Gastrocnemius medialis (tissue), 4 donors: ENCODE data around the gene THAP4. TPM values are rescaled to one million over a fixed set of nuclear protein-coding genes. Genes with fewer than 3 reads are reported as not detected.
A peak's percentile ranks its signal among the peaks of the same experiment; 100 is the strongest.

Experiments
- ATAC-seq, 2 donors: fragments of 150-250 bp; one replicate each; pipeline ENCODE4 v1.9.1; 2016
- DNase-seq, 2 donors: peaks; one replicate each; pipeline ENCODE4 v3.0.0-alpha.2; 2019
- H3K27ac ChIP-seq, 4 donors: fragments of 200-600 bp; sonication (generic); 1 replicate in 1 of 4; 2 replicates in 3 of 4; pipeline ENCODE4 v1.5.1; 2016 to 2018; ENCODE audit warnings: mild to moderate bottlenecking in 2 of 4, moderate library complexity in 1 of 4
- H3K27me3 ChIP-seq, 3 donors: fragments of 200-600 bp; sonication (generic) in 2 of 3; 1 replicate in 1 of 3; 2 replicates in 2 of 3; pipeline versions ENCODE4 v1.5.1 to v1.6.0; 2016 to 2019; ENCODE audit warnings: mild to moderate bottlenecking in 1 of 3, moderate library complexity in 1 of 3
- H3K36me3 ChIP-seq, 2 donors: fragments of 200-600 bp; sonication (generic) in 1 of 2; one replicate each; pipeline ENCODE4 v1.5.1; 2017 to 2018
- H3K4me1 ChIP-seq, 2 donors: fragments of 200-600 bp; sonication (generic) in 1 of 2; one replicate each; pipeline ENCODE4 v1.5.1; 2016 to 2017; ENCODE audit warnings: mild to moderate bottlenecking in 2 of 2
- H3K4me3 ChIP-seq, 4 donors: fragments of 200-600 bp; sonication (generic) in 3 of 4; 1 replicate in 1 of 4; 2 replicates in 3 of 4; pipeline ENCODE4 v1.5.1; 2016 to 2019; ENCODE audit warnings: mild to moderate bottlenecking in 2 of 4
- H3K9me3 ChIP-seq, 3 donors: fragments of 200-600 bp; sonication (generic) in 2 of 3; 1 replicate in 1 of 3; 2 replicates in 2 of 3; pipeline ENCODE4 v1.5.1; 2016 to 2019
- CTCF ChIP-seq, 5 experiments: fragments of 450-650 bp in 3 of 5; fragments of 200-600 bp in 2 of 5; sonication (generic) in 2 of 5; IDR thresholded peaks in 4 of 5; conservative IDR thresholded peaks in 1 of 5; 1 replicate in 4 of 5; 2 replicates in 1 of 5; pipeline ENCODE4 v1.5.1; 2016 to 2019; ENCODE audit warnings: antibody characterized with exemption in 5 of 5, mild to moderate bottlenecking in 3 of 5, moderate library complexity in 3 of 5
- POLR2A ChIP-seq, 2 donors: fragments of 450-650 bp; IDR thresholded peaks; one replicate each; pipeline ENCODE4 v1.6.1; 2017; ENCODE audit warnings: antibody characterized with exemption in 2 of 2, mild to moderate bottlenecking in 2 of 2, moderate library complexity in 2 of 2
- in situ Hi-C, 4 donors: fragments of 200-750 bp; cut with MboI; loops; one replicate each; pipeline versions ENCODE4 v1.15.0 to v1.8.0; 2017; ENCODE audit warnings: low sequenced_read_pairs in 4 of 4
- intact Hi-C: fragments of 100-400 bp; cut with DNase I; formaldehyde crosslinking; loops from one replicate; pipeline ENCODE4 v1.15.1; 2023; ENCODE audit warnings: low total_unique reads
- total RNA-seq, 4 donors: library from RNA; depleted of rRNA; stranded (reverse); fragments of >200 nt; gene quantifications; one replicate each; pipeline versions ENCODE4 v1.1.0 to v1.2.3, GENCODE V29; 2016

The THAP4 gene
- total RNA-seq, 4 donors from 2014 or later = 71.3 to 83.3 (median 79.9) TPM

- Histone ChIP-seq H3K4me3 (no peak overlapping the region), H3K27ac (no peak overlapping the region), H3K4me1 (peaks cover 0 to 7% of the 10 kb centered on the region in 2 donors), H3K27me3 (peaks cover 12 to 23% (median 23%) of the 10 kb centered on the region in 3 donors), H3K9me3 (no peaks in the 10 kb centered on the region), H3K36me3 (no peaks in the 10 kb centered on the region)
- TF ChIP-seq POLR2A (IDR thresholded peaks at IDR 0.05) (no peak), CTCF (IDR thresholded peaks at IDR 0.05 in 4 of 5, conservative IDR thresholded peaks at IDR 0.05 in 1 of 5) (no peak)
- ATAC-seq = no peak
- no peak for DNase-seq
- in situ Hi-C loops (no loop called here), intact Hi-C loops (no loop called here)
Observed at GRCh38 chr2:241562269-241562891, 74.6 kb downstream of the THAP4 start.

DNA sequence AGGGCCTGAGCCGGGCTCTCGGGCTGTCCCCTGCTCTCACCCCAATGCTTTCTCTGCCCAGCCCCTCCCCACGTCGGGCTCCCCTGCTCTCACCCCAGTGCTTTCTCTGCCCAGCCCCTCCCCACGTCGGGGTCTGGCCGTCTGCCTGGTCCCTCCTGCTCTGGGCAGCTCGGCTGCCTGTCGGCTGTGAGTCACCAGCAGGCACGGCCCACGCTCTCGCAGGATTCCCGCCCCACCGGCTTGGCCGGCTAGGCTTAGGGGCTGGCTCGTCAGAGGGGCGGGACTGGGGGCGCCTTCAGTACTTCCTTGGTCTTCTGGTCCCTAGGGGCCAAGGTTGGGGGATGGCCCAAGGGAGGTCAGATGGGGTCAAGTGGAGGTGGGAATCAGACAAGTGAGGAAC lies 75.1 kb downstream of the THAP4 start:
- no peaks in the 10 kb centered on the region for H3K9me3 ChIP-seq
- TF ChIP-seq POLR2A (IDR thresholded peaks at IDR 0.05) = no peak
- no peak for TF ChIP-seq CTCF (IDR thresholded peaks at IDR 0.05 in 4 of 5, conservative IDR thresholded peaks at IDR 0.05 in 1 of 5)
- peaks cover 13 to 28% (median 25%) of the 10 kb centered on the region in 3 donors for H3K27me3 ChIP-seq
- peaks cover 0 to 7% of the 10 kb centered on the region in 2 donors for H3K4me1 ChIP-seq
- in situ Hi-C loops = no loop called here
- intact Hi-C loops = no loop called here
- H3K27ac ChIP-seq = no peak overlapping the region
- no peak overlapping the region for H3K4me3 ChIP-seq
- DNase-seq (no peak), ATAC-seq (no peak)
- H3K36me3 ChIP-seq = no peaks in the 10 kb centered on the region

- ATAC-seq = no peak
- H3K4me3 ChIP-seq = no peak overlapping the region
- in situ Hi-C loops = no loop called here
Observed at GRCh38 chr2:241560883-241561474, 76.0 kb downstream of the THAP4 start.

DNA sequence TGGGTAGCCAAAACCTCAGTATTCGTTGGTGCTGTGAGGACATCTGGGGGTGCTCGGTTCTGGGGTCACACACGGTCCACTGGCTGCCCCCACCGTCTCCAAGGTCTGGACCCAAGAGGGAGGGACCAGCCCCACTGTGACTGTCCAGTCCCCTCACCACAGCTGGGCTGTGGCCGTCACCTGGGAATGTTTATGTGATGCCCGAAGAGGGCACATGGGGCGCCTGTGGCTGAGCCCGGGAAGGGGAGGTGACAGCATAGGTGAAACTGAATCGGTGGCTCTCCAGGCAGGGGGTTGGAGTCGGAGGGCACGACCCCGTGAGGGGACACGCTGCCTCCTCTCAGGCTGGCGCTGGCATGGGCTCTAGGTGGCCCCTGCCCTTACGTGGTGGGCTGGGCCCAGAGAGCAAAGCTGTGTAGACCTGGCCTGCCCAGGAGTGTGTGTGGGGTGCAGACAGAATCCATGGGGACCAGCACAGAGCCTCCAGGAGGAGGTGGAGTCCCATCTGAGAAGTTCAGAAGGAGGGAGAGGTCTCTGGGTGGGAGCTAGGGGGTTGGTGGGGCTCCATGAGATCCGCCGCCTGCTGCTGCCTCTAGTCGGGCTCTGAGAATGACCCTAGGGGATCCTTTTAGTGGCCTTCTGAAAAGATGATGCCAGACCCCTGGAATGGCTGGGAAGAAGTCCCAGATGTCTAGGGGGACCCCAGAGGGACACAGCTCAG lies 76.6 kb downstream of the THAP4 start:
- intact Hi-C loops (no loop called here), in situ Hi-C loops (no loop called here)
- Histone ChIP-seq H3K27ac (no peak overlapping the region), H3K4me3 (peak overlapping the region in 3 of 4 donors; percentile 6 to 68 (median 55)), H3K4me1 (peaks cover 0 to 7% of the 10 kb centered on the region in 2 donors), H3K27me3 (peaks cover 13 to 33% (median 29%) of the 10 kb centered on the region in 3 donors), H3K9me3 (peaks cover 0 to 3% (median 0%) of the 10 kb centered on the region in 3 donors), H3K36me3 (no peaks in the 10 kb centered on the region)
- TF ChIP-seq POLR2A (IDR thresholded peaks at IDR 0.05) (no peak), CTCF (IDR thresholded peaks at IDR 0.05 in 4 of 5, conservative IDR thresholded peaks at IDR 0.05 in 1 of 5) (no peak)
- no peak for ATAC-seq
- no peak for DNase-seq

More at GRCh38 chr2:241560883-241561474, 76.0 kb downstream of the THAP4 start:
- H3K27ac ChIP-seq = no peak overlapping the region
- peaks cover 0 to 3% (median 0%) of the 10 kb centered on the region in 3 donors for H3K9me3 ChIP-seq
- H3K36me3 ChIP-seq = no peaks in the 10 kb centered on the region
- TF ChIP-seq CTCF (IDR thresholded peaks at IDR 0.05 in 4 of 5, conservative IDR thresholded peaks at IDR 0.05 in 1 of 5) (no peak), POLR2A (IDR thresholded peaks at IDR 0.05) (no peak)
- H3K27me3 ChIP-seq = peaks cover 13 to 33% (median 29%) of the 10 kb centered on the region in 3 donors
- DNase-seq = no peak
- peaks cover 0 to 7% of the 10 kb centered on the region in 2 donors for H3K4me1 ChIP-seq
- intact Hi-C loops = no loop called here
